Spleen (tissue), 11 donors: ENCODE measurements around the gene PLAC9. TPM values are rescaled to one million over a fixed set of nuclear protein-coding genes. Genes with fewer than 3 reads are reported as not detected.

ENCODE experiments used
- DNase-seq: peaks from one replicate; pipeline ENCODE4 v3.0.0-alpha.2; 2020
- H3K27ac ChIP-seq, 8 donors: fragments of 200-600 bp; sonication (generic) in 7 of 8; 1 replicate in 4 of 8; 2 replicates in 4 of 8; pipeline versions ENCODE4 v1.5.0 to v1.8.0; 2016 to 2021; ENCODE audit warnings: inconsistent platforms in 4 of 8, mild to moderate bottlenecking in 4 of 8, moderate library complexity in 1 of 8
- H3K27me3 ChIP-seq, 7 donors: fragments of 200-600 bp; sonication (generic) in 6 of 7; replicated peaks in 1 of 7; 1 replicate in 4 of 7; 2 replicates in 3 of 7; pipeline versions ENCODE4 v1.5.0 to v1.8.0; 2016 to 2021; ENCODE audit warnings: inconsistent platforms in 3 of 7, mild to moderate bottlenecking in 1 of 7
- H3K36me3 ChIP-seq, 6 donors: fragments of 200-600 bp; sonication (generic) in 5 of 6; 1 replicate in 4 of 6; 2 replicates in 2 of 6; pipeline versions ENCODE4 v1.5.0 to v1.8.0; 2016 to 2021; ENCODE audit warnings: inconsistent platforms in 2 of 6
- H3K4me1 ChIP-seq, 6 donors: fragments of 200-600 bp; sonication (generic) in 5 of 6; 1 replicate in 3 of 6; 2 replicates in 3 of 6; pipeline versions ENCODE4 v1.5.0 to v1.8.0; 2016 to 2021; ENCODE audit warnings: inconsistent platforms in 3 of 6
- H3K4me3 ChIP-seq, 8 donors: fragments of 200-600 bp; sonication (generic) in 7 of 8; 1 replicate in 4 of 8; 2 replicates in 4 of 8; pipeline versions ENCODE4 v1.5.0 to v1.8.0; 2016 to 2021; ENCODE audit warnings: inconsistent platforms in 4 of 8, mild to moderate bottlenecking in 4 of 8, moderate library complexity in 2 of 8
- H3K9me3 ChIP-seq, 8 donors: fragments of 200-600 bp; sonication (generic) in 7 of 8; 1 replicate in 4 of 8; 2 replicates in 4 of 8; pipeline versions ENCODE4 v1.5.0 to v1.8.0; 2016 to 2021; ENCODE audit warnings: inconsistent platforms in 4 of 8
- CTCF ChIP-seq, 11 experiments: fragments of 200-600 bp in 7 of 11; fragments of 450-650 bp in 4 of 11; sonication (generic) in 4 of 11; IDR thresholded peaks in 8 of 11; conservative IDR thresholded peaks in 3 of 11; 1 replicate in 7 of 11; 2 replicates in 4 of 11; pipeline versions ENCODE4 v1.4.0 to v1.8.0; 2016 to 2021; ENCODE audit warnings: antibody characterized with exemption in 11 of 11, inconsistent platforms in 4 of 11, mild to moderate bottlenecking in 1 of 11
- POLR2A ChIP-seq, 3 donors: fragments of 450-650 bp; IDR thresholded peaks; one replicate each; pipeline ENCODE4 v1.5.1; 2017; ENCODE audit warnings: antibody characterized with exemption in 3 of 3, mild to moderate bottlenecking in 1 of 3
- POLR2AphosphoS5 ChIP-seq, 3 donors: sonication (generic); formaldehyde crosslinking; IDR thresholded peaks; one replicate each; pipeline ENCODE4 v1.5.1; 2017; ENCODE audit warnings: antibody characterized with exemption in 3 of 3
- WGBS, 5 donors: extraction: QIAGEN DNeasy Blood & Tissue Kit in 3 of 5; methylation state at CpG; one replicate each; pipeline versions ENCODE4 v1.1.5 to v1.1.7; 2013 to 2018; 5-methylcytosine and 5-hydroxymethylcytosine counted together
- intact Hi-C: fragments of 100-400 bp; cut with DNase I; formaldehyde crosslinking; loops from one replicate; pipeline ENCODE4 v1.15.0; 2023; ENCODE audit warnings: low total_unique reads
- polyA plus RNA-seq, 3 donors: library from polyadenylated mRNA; stranded (reverse); fragments of 200-250 nt; gene quantifications; one replicate each; pipeline ENCODE4 v1.2.1, GENCODE V29; 2013
- total RNA-seq, 7 donors: library from RNA; depleted of rRNA in 3 of 7; stranded (reverse); fragments of >200 nt in 3 of 7; fragmentation: NEBNext Ultra II Directional in 4 of 7; extraction: Animal tissue kit (Norgen Biotek cat#: 25700) in 4 of 7; gene quantifications; one replicate each; pipeline versions ENCODE4 v1.1.0 to v1.2.1, GENCODE V29; 2016 to 2021
- donor health status: healthy with polysubstance abuse.
- donor health status: DM: no; HTN: no; CAD: no; lungs with moderate emphysema.
- donor health status: DM: no; HTN: no; CAD: no.
- donor health status: Bipolar disorder and iron deficiency.
- donor health status: healthy.
- donor health status: DM: no; HTN: no; CAD: no.
- donor health status: DM: yes; HTN: yes; CAD: no.

PLAC9 gene
- total and polyA plus RNA-seq, 10 donors: 1.0 to 8.0 (median 3.5) TPM; not detected in 1

- intact Hi-C loops: no loop called here
These were observed 22.6 kb downstream of the PLAC9 start for GRCh38 chr10:80154978-80155695.

GRCh38 chr10:80155696-80156215 is 23.2 kb downstream of the PLAC9 start:
- peaks cover 0 to 36% (median 16%) of the 10 kb centered on the region in 6 donors for H3K4me1 ChIP-seq
- intact Hi-C loops: no loop called here
- no peaks in the 10 kb centered on the region for H3K27me3 ChIP-seq
- H3K27ac ChIP-seq: peak overlapping the region in 1 of 8 donors; percentile 52
- H3K36me3 ChIP-seq: peaks cover 0 to 100% (median 86%) of the 10 kb centered on the region in 6 donors
- no peak for TF ChIP-seq POLR2A (IDR thresholded peaks at IDR 0.05)
- peak; percentile 52 for DNase-seq
- WGBS, 5 donors: 87 to 95% (median 94%) methylated on average over 7 to 8 of the region's 8 CpGs
- peaks cover 0 to under 1% (median 0%) of the 10 kb centered on the region in 8 donors for H3K9me3 ChIP-seq
- H3K4me3 ChIP-seq: no peak overlapping the region

More at GRCh38 chr10:80154978-80155695, 22.6 kb downstream of the PLAC9 start:
- no peak overlapping the region for H3K4me3 ChIP-seq
- H3K9me3 ChIP-seq: peaks cover 0 to 6% (median 0%) of the 10 kb centered on the region in 8 donors
- WGBS, 5 donors: 88 to 92% (median 90%) methylated on average over 10 of the region's 10 CpGs
- H3K27ac ChIP-seq: no peak overlapping the region
- peaks cover 0 to 100% (median 81%) of the 10 kb centered on the region in 6 donors for H3K36me3 ChIP-seq
- no peaks in the 10 kb centered on the region for H3K27me3 ChIP-seq
- TF ChIP-seq CTCF (IDR thresholded peaks at IDR 0.05 in 8 of 11, conservative IDR thresholded peaks at IDR 0.05 in 3 of 11): no peak
- TF ChIP-seq POLR2A (IDR thresholded peaks at IDR 0.05): no peak
- no peak for DNase-seq
- H3K4me1 ChIP-seq: peaks cover 0 to 36% (median 16%) of the 10 kb centered on the region in 6 donors

GRCh38 chr10:80156216-80156615 is 23.7 kb downstream of the PLAC9 start:
- Histone ChIP-seq H3K4me1 (peaks cover 0 to 36% (median 16%) of the 10 kb centered on the region in 6 donors), H3K9me3 (no peaks in the 10 kb centered on the region), H3K4me3 (no peak overlapping the region), H3K36me3 (peaks cover 0 to 100% (median 86%) of the 10 kb centered on the region in 6 donors), H3K27ac (peak overlapping the region in 2 of 8 donors; percentile 2 to 52), H3K27me3 (no peaks in the 10 kb centered on the region)
- intact Hi-C loops: no loop called here
- 81 to 97% (median 91%) methylated on average over 5 of the region's 5 CpGs for WGBS, 5 donors
- peak; percentile 21 for DNase-seq
- no peak for TF ChIP-seq POLR2AphosphoS5 (IDR thresholded peaks at IDR 0.05)
- no peak for TF ChIP-seq CTCF (IDR thresholded peaks at IDR 0.05 in 8 of 11, conservative IDR thresholded peaks at IDR 0.05 in 3 of 11)
- TF ChIP-seq POLR2A (IDR thresholded peaks at IDR 0.05): no peak

GRCh38 chr10:80157561-80157960 is 25.0 kb downstream of the PLAC9 start:
- Histone ChIP-seq H3K27ac (peak overlapping the region in 5 of 8 donors; percentile 33 to 61 (median 52)), H3K4me3 (no peak overlapping the region), H3K9me3 (no peaks in the 10 kb centered on the region), H3K36me3 (peaks cover 0 to 100% (median 92%) of the 10 kb centered on the region in 6 donors), H3K4me1 (peaks cover 0 to 36% (median 16%) of the 10 kb centered on the region in 6 donors), H3K27me3 (no peaks in the 10 kb centered on the region)
- TF ChIP-seq POLR2A (IDR thresholded peaks at IDR 0.05) (no peak), POLR2AphosphoS5 (IDR thresholded peaks at IDR 0.05) (peak in 1 of 3 donors; percentile 30)
- intact Hi-C loops: no loop called here
- WGBS, 5 donors: 94 to 99% (median 98%) methylated on average over 12 to 14 of the region's 14 CpGs
- peak; percentile 52 for DNase-seq

GRCh38 chr10:80158126-80158525 is 25.6 kb downstream of the PLAC9 start:
- intact Hi-C loops: no loop called here
- peak; percentile 39 for DNase-seq
- H3K4me1 ChIP-seq: peaks cover 0 to 36% (median 16%) of the 10 kb centered on the region in 6 donors

More at GRCh38 chr10:80158126-80158525, 25.6 kb downstream of the PLAC9 start:
- peak overlapping the region in 5 of 8 donors; percentile 37 to 61 (median 54) for H3K27ac ChIP-seq
- no peak for TF ChIP-seq POLR2AphosphoS5 (IDR thresholded peaks at IDR 0.05)
- TF ChIP-seq POLR2A (IDR thresholded peaks at IDR 0.05): no peak
- no peaks in the 10 kb centered on the region for H3K27me3 ChIP-seq
- H3K4me3 ChIP-seq: no peak overlapping the region
- no peaks in the 10 kb centered on the region for H3K9me3 ChIP-seq
- 88 to 91% (median 89%) methylated on average over 5 of the region's 5 CpGs for WGBS, 5 donors
- H3K36me3 ChIP-seq: peaks cover 2 to 100% (median 96%) of the 10 kb centered on the region in 6 donors
